GM18498 (cell line): ENCODE results near the gene PAK1.

ENCODE experiments used
- ATAC-seq: cut with Tn5 transposase; IDR thresholded peaks from one replicate; pipeline ENCODE4 v1.9.1; 2021; ENCODE audit warnings: mild to moderate bottlenecking, moderate library complexity; ENCODE audit not compliant: unreplicated experiment

PAK1 gene

GRCh38 chr11:77475206-77475605, 1.3 kb upstream of the PAK1 start:
- ATAC-seq, result no peak

DNA sequence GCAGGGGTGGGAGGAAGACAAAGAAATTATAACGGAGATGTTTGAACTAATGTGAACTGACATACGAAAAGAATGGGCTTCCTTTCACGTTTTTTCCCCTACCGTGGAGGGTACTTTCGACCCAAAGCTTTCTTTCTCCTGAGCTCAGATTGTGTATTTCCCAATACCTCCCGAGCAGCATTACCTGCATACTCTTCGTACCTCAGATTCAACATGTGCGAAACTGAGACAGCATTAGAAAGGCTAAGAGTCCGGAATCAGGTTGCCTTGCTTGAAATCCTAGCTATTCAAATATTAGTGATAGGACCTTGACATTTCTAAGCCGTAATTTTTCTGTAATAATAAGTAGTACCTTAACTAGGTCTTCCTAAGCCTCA, 778 bp upstream of the PAK1 start:
- ATAC-seq, result no peak

DNA sequence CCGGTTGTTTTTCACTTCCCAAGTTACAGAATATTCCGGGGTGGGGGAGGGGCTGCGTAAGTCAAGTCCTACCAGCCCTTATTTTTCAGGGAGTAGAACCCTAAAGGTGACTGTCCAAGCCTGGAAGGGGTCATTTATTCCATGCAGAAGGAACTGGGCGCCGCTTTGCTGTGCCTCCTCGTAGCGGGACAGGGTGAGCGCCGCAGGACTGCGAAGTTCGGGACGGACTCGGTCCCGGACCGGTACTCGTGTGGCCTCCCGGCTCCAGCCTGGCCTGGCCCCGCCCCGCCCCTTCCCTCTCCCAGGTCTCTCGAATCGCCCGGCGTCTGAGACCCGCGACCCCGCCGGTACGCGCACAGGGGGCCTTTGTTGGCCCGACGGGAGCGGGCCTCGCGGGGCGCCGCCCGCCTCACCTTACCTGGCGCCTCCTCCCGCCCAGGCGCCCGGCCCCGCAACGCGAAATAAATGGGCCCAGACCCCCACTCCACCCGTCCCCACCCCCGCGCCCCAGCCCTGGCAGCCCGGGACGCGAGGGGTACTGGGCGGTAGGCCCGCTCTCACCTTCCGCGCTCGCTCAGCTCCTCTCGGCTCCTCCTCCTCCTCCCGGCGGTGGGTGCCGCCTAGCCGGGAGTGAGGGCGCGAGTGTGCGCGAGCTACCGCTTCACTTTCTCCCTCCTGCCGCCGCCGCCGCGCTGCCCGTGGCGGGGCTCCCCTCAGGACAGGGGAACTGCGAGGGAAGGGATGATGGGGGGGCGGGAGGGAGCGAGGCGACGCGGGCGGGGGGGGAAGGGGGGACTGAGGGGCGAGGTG, 698 bp downstream of the PAK1 start:
- peak; percentile 41 for ATAC-seq

DNA sequence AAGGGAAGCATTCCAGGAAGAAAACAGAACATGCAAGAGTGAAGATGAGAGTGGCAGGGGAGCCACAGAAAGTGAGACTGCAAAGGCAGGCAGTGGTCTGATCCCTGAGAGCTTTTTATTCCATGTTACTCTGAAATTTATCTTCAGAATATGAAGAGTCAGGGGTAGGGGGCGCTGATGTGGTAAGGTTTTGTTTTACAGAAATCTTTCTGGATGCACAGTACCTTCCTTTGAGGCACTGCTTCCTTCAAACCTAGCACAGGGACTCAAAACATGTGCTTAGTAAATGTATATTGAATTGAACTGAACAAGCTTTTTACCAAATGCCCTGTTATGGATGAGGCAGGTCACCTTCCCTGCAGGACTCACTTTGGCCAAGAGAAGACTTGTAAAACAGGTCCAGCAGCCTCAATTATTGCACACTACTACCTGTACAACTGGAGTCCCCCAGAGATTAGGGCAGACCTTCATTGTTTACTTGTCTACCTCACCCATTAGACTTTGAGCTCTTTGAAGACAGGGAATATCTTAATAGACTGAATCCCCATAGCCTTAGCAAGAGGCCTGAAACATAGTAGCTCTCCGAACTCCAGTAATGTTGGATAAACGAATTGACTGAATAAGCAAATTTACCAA, 2.2 kb downstream of the PAK1 start:
- ATAC-seq, result no peak

DNA sequence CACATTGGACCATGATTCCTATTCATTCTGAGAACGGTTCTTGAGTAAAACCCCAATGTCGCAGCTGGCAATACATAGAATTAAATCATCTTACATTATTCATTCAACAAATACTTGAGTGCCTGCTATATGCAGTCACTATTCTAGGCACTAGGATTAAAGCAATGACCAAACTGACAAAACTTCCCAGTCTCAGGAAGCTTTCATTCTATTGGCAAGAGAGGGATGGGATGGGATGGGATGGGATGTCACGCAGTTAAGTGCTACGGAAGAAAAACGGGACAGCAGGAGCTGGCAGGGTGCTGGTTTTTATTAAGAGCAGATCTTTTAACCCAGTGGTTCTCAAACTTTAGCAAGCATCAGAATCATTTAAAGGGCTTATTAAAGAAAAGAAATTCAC, 2.9 kb downstream of the PAK1 start:
- ATAC-seq, result no peak

GRCh38 chr11:77470504-77470903, 3.4 kb downstream of the PAK1 start:
- ATAC-seq, result peak; percentile 41

GRCh38 chr11:77468527-77468926, 5.4 kb downstream of the PAK1 start:
- no peak for ATAC-seq

DNA sequence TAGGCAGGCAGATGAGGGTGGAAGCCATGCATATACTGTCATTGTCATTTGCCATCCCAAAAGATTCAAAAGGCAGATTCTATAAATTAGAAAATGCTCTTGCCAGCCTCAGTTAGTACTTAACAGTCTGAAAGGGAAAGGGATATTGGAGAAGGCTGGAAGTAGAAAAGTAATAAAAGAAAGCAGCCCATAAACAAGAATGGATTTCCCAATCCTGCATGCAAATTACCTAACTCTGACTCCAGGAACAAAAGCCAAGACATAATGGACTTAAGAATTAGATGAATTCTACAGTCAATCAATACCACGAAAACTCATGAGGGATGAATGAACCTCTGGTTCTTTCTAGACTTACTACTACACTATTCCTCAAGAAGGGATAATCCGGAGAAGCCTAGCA, 5.9 kb downstream of the PAK1 start:
- ATAC-seq, result no peak

GRCh38 chr11:77467233-77467632, 6.7 kb downstream of the PAK1 start:
- ATAC-seq, result no peak

DNA sequence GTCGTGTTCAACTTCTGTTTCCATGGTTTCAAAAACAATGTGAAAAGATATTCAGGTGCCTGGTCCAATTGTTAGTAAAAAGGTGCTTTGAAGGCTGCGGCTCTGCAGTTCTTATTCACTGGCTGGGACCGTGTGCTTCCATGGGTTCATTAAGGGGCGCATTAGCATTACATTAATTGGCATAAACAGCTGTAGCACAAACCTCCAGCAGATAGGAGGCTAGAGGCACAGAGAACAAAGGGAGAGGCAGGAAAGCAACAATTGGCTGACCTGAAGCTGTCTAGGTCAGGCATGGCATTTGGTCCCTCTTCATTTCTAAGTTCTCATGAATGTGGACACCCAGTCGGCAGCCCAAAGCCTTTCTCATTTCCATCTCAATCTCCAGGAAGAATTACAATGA, 16.6 kb downstream of the PAK1 start:
- peak; percentile 35 for ATAC-seq

GRCh38 chr11:77455740-77456139, 18.2 kb downstream of the PAK1 start:
- ATAC-seq, result no peak

- ATAC-seq, result no peak
Observed at GRCh38 chr11:77454867-77455655, 18.8 kb downstream of the PAK1 start.

DNA sequence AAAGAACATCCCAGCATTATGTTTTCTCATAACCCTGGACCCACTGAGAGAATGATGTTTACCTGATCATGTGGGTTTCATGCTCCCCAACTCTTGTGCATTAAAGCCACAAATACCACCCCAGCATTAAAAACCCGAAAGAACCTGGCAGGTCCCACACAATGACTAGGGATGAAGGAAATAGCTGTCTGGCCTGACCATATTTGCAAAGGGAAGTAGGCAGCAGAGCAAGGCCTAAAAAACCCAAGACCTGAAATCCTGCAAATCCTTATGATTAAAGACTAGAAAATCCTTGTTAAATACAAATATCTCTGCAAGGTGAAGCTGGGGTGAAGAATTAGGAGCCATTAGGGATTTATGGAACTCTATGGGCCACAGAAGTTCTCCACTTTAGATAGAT, 23.7 kb downstream of the PAK1 start:
- ATAC-seq, result no peak

DNA sequence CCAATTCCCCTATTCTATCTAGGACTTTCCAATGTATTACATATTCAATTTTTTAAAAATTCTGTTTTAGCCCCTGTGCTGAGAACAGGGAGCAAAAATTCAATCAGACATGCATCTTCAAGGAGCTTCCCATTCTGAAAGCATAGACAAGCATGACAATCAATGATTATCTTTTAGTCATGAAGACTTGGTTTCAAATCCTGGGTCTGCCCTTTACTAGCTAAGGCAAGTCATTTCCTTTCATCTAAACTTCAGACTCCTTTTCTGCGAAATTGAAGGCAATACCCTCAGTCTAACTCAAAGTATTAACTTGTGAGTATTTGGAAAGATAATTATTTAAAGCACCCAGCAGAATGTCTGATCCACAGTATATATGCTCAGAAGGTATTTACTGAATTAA, 24.1 kb downstream of the PAK1 start:
- no peak for ATAC-seq

DNA sequence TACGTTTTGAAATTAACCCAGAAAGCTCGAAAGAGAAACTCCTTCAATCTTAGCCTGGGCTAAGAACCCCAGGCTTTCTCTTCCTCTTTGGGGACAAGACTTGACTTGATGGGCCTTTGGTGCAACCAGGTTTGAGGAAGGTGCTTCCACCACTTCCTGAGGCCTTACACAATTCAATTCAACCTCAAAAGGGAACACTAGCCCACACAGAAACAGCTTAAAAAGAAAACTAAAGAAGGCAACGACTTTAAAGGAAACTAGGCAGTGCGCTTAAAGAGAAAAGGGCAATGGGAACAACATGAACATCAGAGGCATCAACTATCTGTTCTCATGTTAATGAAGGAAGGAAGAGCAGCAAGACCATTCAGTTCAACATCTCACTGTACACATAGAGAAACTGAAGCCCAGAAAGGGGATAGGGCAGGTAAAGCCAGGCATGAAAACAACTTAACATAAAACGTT, 24.8 kb downstream of the PAK1 start:
- peak; percentile 64 for ATAC-seq

DNA sequence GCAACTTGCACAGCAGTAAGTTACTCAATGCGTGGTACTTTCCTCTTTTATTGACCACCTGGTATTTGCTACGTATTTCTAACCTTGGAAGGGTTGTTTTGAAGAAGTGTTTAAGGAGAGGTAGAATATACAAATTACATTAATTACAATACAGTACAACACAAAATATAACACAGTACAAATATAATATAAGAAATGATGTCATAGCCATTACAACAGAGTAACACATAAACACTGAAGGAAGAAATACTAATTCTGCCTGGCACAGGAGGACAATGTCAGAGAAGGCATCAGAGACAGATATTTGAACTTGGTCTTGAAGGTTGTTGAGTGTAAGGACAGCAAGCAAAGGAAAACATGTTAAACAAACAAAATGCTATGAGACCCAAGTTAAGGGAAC, 25.6 kb downstream of the PAK1 start:
- no peak for ATAC-seq

- ATAC-seq, result no peak
Observed at GRCh38 chr11:77446911-77447629, 26.8 kb downstream of the PAK1 start.

GRCh38 chr11:77444261-77444660, 29.6 kb downstream of the PAK1 start:
- ATAC-seq, result no peak

DNA sequence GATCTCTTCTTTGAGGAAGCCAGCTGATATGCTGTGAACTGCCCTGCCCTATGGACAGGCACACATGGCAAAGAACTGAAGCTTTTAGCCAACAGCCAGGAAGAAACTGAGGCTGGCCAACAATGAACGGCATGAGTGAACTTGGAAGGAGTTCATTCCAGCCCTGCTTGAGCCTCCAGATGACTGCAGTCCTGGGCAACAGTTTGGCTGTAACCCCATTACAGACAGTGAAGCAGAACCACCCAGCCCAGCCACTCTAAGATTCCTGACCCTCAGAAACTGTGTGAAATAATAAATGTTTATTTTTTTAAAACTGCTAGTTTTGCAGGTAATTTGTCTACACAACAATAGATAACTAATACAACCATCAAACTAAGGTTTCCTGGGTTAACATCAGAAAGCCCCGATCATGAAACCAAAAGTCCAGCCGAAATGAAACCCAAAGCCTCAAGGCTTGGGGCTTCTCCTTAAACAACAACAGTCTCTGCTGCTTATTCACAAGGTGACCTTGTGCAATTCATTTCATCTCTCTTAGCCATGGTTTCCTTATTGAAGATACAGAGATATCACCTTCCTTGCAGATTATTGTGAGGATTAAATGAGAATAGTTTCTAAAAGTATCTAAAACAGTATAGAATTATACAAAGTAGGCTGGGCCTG, 31.4 kb downstream of the PAK1 start:
- ATAC-seq, result peak; percentile 56

GRCh38 chr11:77441426-77441825, 32.5 kb downstream of the PAK1 start:
- no peak for ATAC-seq

- ATAC-seq, result no peak
Observed at GRCh38 chr11:77440678-77441077, 33.2 kb downstream of the PAK1 start.
